ENCODE data around the gene PIGT. TPM values are rescaled to one million over a fixed set of nuclear protein-coding genes. Genes with fewer than 3 reads are reported as not detected.

PIGT gene
- total and polyA plus RNA-seq, 2 experiments from 2014 or later = 84.6 to 150 TPM

DNA sequence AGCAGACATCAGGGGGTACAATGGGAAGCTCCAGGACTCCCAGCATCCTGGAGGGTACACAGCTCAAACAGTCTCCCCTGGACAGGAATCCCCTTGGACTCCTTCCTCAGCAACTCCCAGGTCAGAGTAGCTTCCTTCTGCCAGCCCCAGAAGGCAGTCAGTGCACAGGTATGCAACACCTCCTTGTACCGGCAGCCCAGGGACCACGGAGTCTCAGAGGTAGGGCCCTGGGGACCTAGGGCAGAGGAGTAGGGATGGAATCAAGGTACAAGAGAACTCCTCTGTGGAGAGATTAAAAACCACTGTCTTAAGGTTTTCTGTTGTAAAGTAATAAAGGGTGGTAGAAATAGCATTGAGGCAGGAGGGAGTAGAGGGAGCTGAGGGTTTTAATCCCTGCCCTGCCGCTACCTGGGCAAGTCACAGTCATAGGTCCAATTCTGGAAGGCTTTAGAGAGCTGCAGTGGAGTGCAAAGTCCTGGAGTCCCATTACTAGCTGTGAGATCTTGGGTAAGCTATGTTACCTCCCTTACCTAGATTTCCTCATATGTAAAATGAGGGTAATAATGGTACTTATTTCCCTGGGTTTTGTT is 45.3 kb upstream of the PIGT start:
- H3K4me1 ChIP-seq (ENCODE audit: low read depth) = no peaks in the 10 kb centered on the region

DNA sequence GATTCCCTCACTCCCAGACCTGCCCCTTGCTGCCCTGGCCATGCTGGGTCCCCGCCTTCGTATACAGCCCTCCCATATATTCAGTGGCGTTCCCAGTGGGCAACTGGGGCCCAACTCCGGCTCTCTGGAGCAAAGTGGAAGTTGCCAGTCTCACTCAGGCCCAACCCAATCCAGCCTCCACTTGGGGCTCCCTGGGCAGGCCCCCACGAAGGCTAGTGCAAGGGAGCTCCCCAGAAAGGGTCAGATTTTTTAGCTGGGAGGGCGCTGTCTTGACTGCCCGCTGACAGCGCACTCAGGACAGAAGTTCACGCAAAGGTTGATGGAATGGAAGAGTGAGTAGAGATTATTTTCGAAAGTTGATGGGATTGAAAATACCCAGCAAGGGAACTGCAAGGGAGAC is 43.7 kb upstream of the PIGT start:
- DNase-seq (ENCODE audit: low read depth in 1 of 2, low spot score in 1 of 2) = no peak
- TF ChIP-seq, protein P1, sequence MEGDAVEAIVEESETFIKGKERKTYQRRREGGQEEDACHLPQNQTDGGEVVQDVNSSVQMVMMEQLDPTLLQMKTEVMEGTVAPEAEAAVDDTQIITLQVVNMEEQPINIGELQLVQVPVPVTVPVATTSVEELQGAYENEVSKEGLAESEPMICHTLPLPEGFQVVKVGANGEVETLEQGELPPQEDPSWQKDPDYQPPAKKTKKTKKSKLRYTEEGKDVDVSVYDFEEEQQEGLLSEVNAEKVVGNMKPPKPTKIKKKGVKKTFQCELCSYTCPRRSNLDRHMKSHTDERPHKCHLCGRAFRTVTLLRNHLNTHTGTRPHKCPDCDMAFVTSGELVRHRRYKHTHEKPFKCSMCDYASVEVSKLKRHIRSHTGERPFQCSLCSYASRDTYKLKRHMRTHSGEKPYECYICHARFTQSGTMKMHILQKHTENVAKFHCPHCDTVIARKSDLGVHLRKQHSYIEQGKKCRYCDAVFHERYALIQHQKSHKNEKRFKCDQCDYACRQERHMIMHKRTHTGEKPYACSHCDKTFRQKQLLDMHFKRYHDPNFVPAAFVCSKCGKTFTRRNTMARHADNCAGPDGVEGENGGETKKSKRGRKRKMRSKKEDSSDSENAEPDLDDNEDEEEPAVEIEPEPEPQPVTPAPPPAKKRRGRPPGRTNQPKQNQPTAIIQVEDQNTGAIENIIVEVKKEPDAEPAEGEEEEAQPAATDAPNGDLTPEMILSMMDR (IDR thresholded peaks at IDR 0.05; ENCODE audit: low read depth, low read length) = no peak
- Histone ChIP-seq H3K27me3 (no peaks in the 10 kb centered on the region), H3K36me3 (peaks cover 3% of the 10 kb centered on the region), H3K27ac (no peak overlapping the region), H3K4me3 (no peak overlapping the region), H3K4me1 (ENCODE audit: low read depth) (no peaks in the 10 kb centered on the region), H3K9me3 (ENCODE audit: low read depth) (no peaks in the 10 kb centered on the region)

More for the DNA sequence above, 45.3 kb upstream of the PIGT start:
- H3K36me3 ChIP-seq = peaks cover 6% of the 10 kb centered on the region
- no peak overlapping the region for H3K4me3 ChIP-seq
- TF ChIP-seq, protein P1 (IDR thresholded peaks at IDR 0.05; ENCODE audit: low read depth, low read length) = no peak
- no peak for DNase-seq (ENCODE audit: low read depth in 1 of 2, low spot score in 1 of 2)
- H3K27me3 ChIP-seq = no peaks in the 10 kb centered on the region
- no peaks in the 10 kb centered on the region for H3K9me3 ChIP-seq (ENCODE audit: low read depth)
- no peak overlapping the region for H3K27ac ChIP-seq

DNA sequence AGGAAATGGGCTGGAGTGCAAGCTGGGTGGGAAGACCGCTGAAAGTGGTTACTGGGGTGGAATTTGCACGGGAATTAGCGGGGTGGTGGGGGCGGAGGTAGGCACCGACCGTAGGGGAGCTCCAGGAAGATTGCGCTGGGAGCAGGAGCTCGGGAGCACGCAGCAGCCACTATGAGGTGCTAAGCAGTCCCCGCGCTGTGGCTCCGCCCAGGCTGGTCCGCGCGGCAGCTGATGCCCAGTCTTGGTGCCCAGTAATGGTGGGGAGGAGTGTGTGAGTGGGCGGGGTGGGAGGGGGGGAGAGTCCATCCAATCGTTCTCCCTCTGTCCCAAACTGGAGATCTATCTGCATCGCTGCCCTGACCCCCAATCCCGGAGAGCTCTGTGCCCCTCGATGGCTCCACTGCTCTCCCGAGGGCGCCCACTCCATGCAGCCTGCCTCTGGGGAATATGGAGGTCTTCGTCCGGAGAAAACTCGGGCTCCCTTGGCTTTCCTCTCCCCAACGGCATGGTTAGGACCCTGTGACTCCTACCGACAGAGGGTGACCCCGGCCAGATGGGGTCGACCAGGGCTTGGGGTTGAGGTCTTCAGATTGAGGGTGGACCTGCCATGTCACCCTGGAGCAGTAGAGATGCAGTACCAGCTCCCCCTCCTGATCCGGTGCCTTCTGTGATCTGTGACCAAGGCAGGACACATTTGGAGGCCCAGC is 43.1 kb upstream of the PIGT start:
- Histone ChIP-seq H3K4me3 (no peak overlapping the region), H3K9me3 (ENCODE audit: low read depth) (no peaks in the 10 kb centered on the region), H3K4me1 (ENCODE audit: low read depth) (no peaks in the 10 kb centered on the region), H3K27ac (no peak overlapping the region), H3K36me3 (peaks cover 2% of the 10 kb centered on the region), H3K27me3 (no peaks in the 10 kb centered on the region)
- TF ChIP-seq, protein P1 (IDR thresholded peaks at IDR 0.05; ENCODE audit: low read depth, low read length) = no peak
- peak in 1 of 2 donors; percentile 27 for DNase-seq (ENCODE audit: low read depth in 1 of 2, low spot score in 1 of 2)

DNA sequence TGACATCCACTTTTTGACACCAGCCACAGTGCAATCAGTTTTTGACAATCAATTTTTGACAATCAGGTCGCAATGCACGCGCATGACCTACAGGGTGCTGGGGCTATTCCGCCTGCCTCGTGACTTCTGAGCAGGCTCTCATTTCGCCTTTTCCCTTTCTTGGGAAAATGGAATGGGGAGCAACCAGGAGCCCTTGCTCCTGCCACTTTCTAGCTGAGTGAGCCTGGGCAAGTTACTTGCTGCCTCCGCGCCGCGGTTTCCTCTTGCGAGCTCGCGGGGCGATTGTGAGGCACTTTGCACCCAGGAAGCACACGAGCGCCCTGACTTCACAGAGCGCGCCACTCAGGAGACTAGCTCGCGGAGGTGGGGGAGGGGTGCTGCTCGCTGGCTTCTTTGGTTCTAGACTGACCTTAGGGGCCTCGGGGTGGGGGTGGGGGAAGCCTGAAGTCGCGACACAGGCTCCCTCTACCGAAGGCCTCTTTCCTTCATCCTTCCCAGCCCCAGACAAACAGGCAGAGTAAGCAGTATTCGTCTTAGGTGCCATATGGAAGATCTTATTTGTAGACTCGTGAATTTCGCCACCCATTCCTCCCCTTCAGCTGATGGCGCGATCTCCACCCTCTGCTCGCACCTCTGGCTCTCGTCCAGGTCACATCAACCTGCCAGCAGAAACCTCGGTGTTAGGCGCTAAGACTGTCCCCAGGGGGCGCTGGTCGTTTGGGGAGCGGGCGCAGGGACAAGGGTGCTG is 42.4 kb upstream of the PIGT start:
- TF ChIP-seq, protein P1 (IDR thresholded peaks at IDR 0.05; ENCODE audit: low read depth, low read length) = peak; percentile 89
- H3K9me3 ChIP-seq (ENCODE audit: low read depth) = no peaks in the 10 kb centered on the region
- peak overlapping the region; percentile 23 for H3K4me3 ChIP-seq
- no peaks in the 10 kb centered on the region for H3K36me3 ChIP-seq
- no peak overlapping the region for H3K27ac ChIP-seq
- no peaks in the 10 kb centered on the region for H3K27me3 ChIP-seq
- peak; percentile 88 to 92 for DNase-seq (ENCODE audit: low read depth in 1 of 2, low spot score in 1 of 2)
- H3K4me1 ChIP-seq (ENCODE audit: low read depth) = no peaks in the 10 kb centered on the region

DNA sequence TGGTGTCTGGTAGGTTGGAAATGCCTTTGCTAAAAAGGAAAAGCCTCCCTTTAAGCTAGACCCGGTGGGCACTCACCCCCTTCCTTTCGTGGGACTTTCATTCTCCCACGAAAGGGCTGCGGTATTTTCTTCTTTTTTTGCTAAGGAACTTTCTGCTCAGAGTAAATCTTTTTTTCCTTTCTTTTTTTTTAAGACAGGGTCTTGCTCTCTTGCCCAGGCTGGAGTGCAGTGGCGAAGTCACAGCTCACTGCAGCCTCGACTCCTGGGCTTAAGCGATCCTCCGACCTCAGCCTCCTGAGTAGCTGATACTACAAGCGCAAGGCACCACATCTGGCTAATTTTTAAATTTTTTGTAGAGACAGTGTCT is 41.9 kb upstream of the PIGT start:
- H3K4me1 ChIP-seq (ENCODE audit: low read depth) = no peaks in the 10 kb centered on the region
- TF ChIP-seq, protein P1 (IDR thresholded peaks at IDR 0.05; ENCODE audit: low read depth, low read length) = no peak
- H3K27ac ChIP-seq = no peak overlapping the region
- H3K27me3 ChIP-seq = no peaks in the 10 kb centered on the region
- H3K36me3 ChIP-seq = no peaks in the 10 kb centered on the region
- DNase-seq (ENCODE audit: low read depth in 1 of 2, low spot score in 1 of 2) = no peak
- H3K9me3 ChIP-seq (ENCODE audit: low read depth) = no peaks in the 10 kb centered on the region
- H3K4me3 ChIP-seq = peak overlapping the region; percentile 23
